SK-N-SH (cell line): ENCODE results near the gene GLYR1. TPM values are rescaled to one million over a fixed set of nuclear protein-coding genes. Genes with fewer than 3 reads are reported as not detected.

ENCODE experiments used
- CTCF ChIA-PET: fragments of 300-600, 350-600 bp; formaldehyde crosslinking; extraction: SDS; loops from one replicate; lab custom pipeline; 2021; lab: Yijun Ruan, JAX
- POLR2A ChIA-PET: fragments of 350-600 bp; sonication (Branson Sonifier 250); formaldehyde crosslinking; extraction: SDS; loops from one replicate; lab custom pipeline; 2020; ENCODE audit warnings: antibody characterized with exemption, inconsistent platforms; lab: Yijun Ruan, JAX
- DNase-seq: peaks from one replicate; pipeline ENCODE4 v3.0.0; 2012
- H2AFZ ChIP-seq: fragments of 200-600 bp; sonication (generic); 2 replicates; pipeline ENCODE4 v1.8.1; 2016; ENCODE audit warnings: antibody characterized with exemption, mild to moderate bottlenecking, low read depth
- H3F3A ChIP-seq: fragments of 200-600 bp; sonication (generic); replicated peaks from 2 replicates; pipeline ENCODE3; 2016; ENCODE audit warnings: antibody characterized with exemption, mild to moderate bottlenecking; ENCODE audit not compliant: insufficient read depth
- H3K27ac ChIP-seq, 2 experiments: fragments of 200-500 bp in 1 of 2; fragments of 200-600 bp in 1 of 2; sonication (Bioruptor generic) in 1 of 2; sonication (generic), shearing (Covaris generic) in 1 of 2; 2 replicates each; pipeline versions ENCODE4 v1.5.1 to v1.6.1; 2014 to 2016; ENCODE audit warnings: low read depth in 2 of 2, inconsistent platforms in 1 of 2, low read length in 1 of 2, mild to moderate bottlenecking in 1 of 2, mixed read lengths in 1 of 2
- H3K27me3 ChIP-seq: fragments of 200-600 bp; sonication (generic), shearing (Covaris generic); 2 replicates; pipeline ENCODE4 v1.6.1; 2016; ENCODE audit warnings: mixed run types; ENCODE audit not compliant: insufficient read depth
- H3K36me3 ChIP-seq, 2 experiments: fragments of 200-500 bp in 1 of 2; fragments of 200-600 bp in 1 of 2; sonication (Bioruptor generic) in 1 of 2; sonication (generic) in 1 of 2; replicated peaks in 1 of 2; 2 replicates each; pipeline versions ENCODE3 to v1.5.1; 2014 to 2016; ENCODE audit warnings: low read length in 1 of 2, mild to moderate bottlenecking in 1 of 2; ENCODE audit not compliant: insufficient read depth in 2 of 2, control insufficient read depth in 1 of 2
- H3K4me1 ChIP-seq, 2 experiments: fragments of 200-500 bp in 1 of 2; fragments of 200-600 bp in 1 of 2; sonication (Bioruptor generic) in 1 of 2; sonication (generic), shearing (Covaris generic) in 1 of 2; 2 replicates each; pipeline versions ENCODE4 v1.5.1 to v1.6.1; 2014 to 2016; ENCODE audit warnings: low read depth in 1 of 2, low read length in 1 of 2, mixed run types in 1 of 2; ENCODE audit not compliant: insufficient read depth in 2 of 2, control insufficient read depth in 1 of 2
- H3K4me2 ChIP-seq: fragments of 200-600 bp; sonication (generic), shearing (Covaris generic); 2 replicates; pipeline ENCODE4 v1.6.1; 2017; ENCODE audit warnings: mixed run types
- H3K4me3 ChIP-seq, 2 experiments: fragments of 200-500 bp in 1 of 2; fragments of 200-600 bp in 1 of 2; sonication (Bioruptor generic) in 1 of 2; sonication (generic), shearing (Covaris generic) in 1 of 2; 2 replicates each; pipeline versions ENCODE4 v1.5.1 to v1.8.1; 2014 to 2016; ENCODE audit warnings: low read depth in 2 of 2, inconsistent platforms in 1 of 2, low read length in 1 of 2, mild to moderate bottlenecking in 1 of 2, mixed read lengths in 1 of 2, moderate library complexity in 1 of 2
- H3K79me2 ChIP-seq: fragments of 200-600 bp; sonication (generic); 2 replicates; pipeline ENCODE4 v1.8.1; 2017; ENCODE audit warnings: mild to moderate bottlenecking; ENCODE audit not compliant: insufficient read depth
- H3K9ac ChIP-seq: fragments of 200-600 bp; sonication (generic); 2 replicates; pipeline ENCODE4 v1.6.1; 2017; ENCODE audit warnings: mixed run types
- H3K9me2 ChIP-seq: fragments of 200-600 bp; sonication (generic); 2 replicates; pipeline ENCODE4 v1.6.1; 2017; ENCODE audit warnings: mixed run types
- H3K9me3 ChIP-seq: fragments of 200-600 bp; sonication (generic); 2 replicates; pipeline ENCODE4 v1.6.1; 2017; ENCODE audit warnings: mixed run types, mild to moderate bottlenecking, moderate library complexity
- H4K20me1 ChIP-seq: fragments of 200-600 bp; sonication (generic); 2 replicates; pipeline ENCODE4 v1.6.1; 2017; ENCODE audit warnings: mild to moderate bottlenecking, mixed run types; ENCODE audit not compliant: insufficient read depth
- EP300 ChIP-seq, 2 experiments: IDR thresholded peaks; 2 replicates each; pipeline versions ENCODE4 v1.4.0 to v1.6.1; 2012; ENCODE audit warnings: borderline replicate concordance in 1 of 2, low read depth in 1 of 2, low read length in 1 of 2
- EZH2phosphoT487 ChIP-seq: fragments of 200-600 bp; sonication (generic); IDR thresholded peaks from 2 replicates; pipeline ENCODE4 v1.6.1; 2017; ENCODE audit warnings: low read depth, mixed run types, mild to moderate bottlenecking, antibody characterized with exemption, moderate library complexity, borderline replicate concordance
- FOSL2 ChIP-seq: IDR thresholded peaks from 2 replicates; pipeline ENCODE4 v1.4.0; 2012; ENCODE audit warnings: low read depth, mild to moderate bottlenecking, moderate library complexity, borderline replicate concordance
- JUND ChIP-seq: IDR thresholded peaks from 2 replicates; pipeline ENCODE4 v1.4.0; 2012
- NFIC ChIP-seq: IDR thresholded peaks from 2 replicates; pipeline ENCODE4 v1.4.0; 2012; ENCODE audit warnings: borderline replicate concordance
- RAD21 ChIP-seq: IDR thresholded peaks from 2 replicates; pipeline ENCODE4 v1.6.1; 2012; ENCODE audit warnings: mild to moderate bottlenecking, low read length
- REST ChIP-seq: IDR thresholded peaks from 2 replicates; pipeline ENCODE4 v1.6.1; 2012; ENCODE audit warnings: mild to moderate bottlenecking, low read depth, low read length, moderate library complexity
- RFX5 ChIP-seq: IDR thresholded peaks from 2 replicates; pipeline ENCODE4 v1.6.1; 2012; ENCODE audit warnings: mild to moderate bottlenecking, improper control_type of control experiment, low read length
- SIN3A ChIP-seq: IDR thresholded peaks from 2 replicates; pipeline ENCODE4 v1.6.1; 2012; ENCODE audit warnings: low read depth, mild to moderate bottlenecking, low read length, moderate library complexity, borderline replicate concordance
- SMC3 ChIP-seq: IDR thresholded peaks from 2 replicates; pipeline ENCODE4 v1.6.1; 2012; ENCODE audit warnings: low read depth, low read length, improper control_type of control experiment
- TEAD4 ChIP-seq: IDR thresholded peaks from 2 replicates; pipeline ENCODE4 v1.4.0; 2012; ENCODE audit warnings: mild to moderate bottlenecking, borderline replicate concordance; ENCODE audit not compliant: insufficient read depth
- ZBTB33 ChIP-seq: IDR thresholded peaks from 2 replicates; pipeline ENCODE4 v1.4.0; 2012; ENCODE audit warnings: low read depth, borderline replicate concordance
- WGBS: methylation state at CpG from one replicate; pipeline ENCODE4 v1.1.6; 2017; ENCODE audit warnings: low lambda C conversion rate; 5-methylcytosine and 5-hydroxymethylcytosine counted together
- polyA plus RNA-seq, 3 experiments: library from polyadenylated mRNA; depleted of rRNA; stranded (reverse); fragments of >200 nt; gene quantifications; 2 replicates each; pipeline ENCODE4 v1.2.3, GENCODE V29; 2012

GLYR1 gene
- polyA plus RNA-seq, 1 of the 3 experiments (the other 2 are of a cell fraction), result 40.1 TPM

- Histone ChIP-seq H3K79me2 (peaks cover 69% of the 10 kb centered on the region), H3K4me1 (peaks cover 5 to 9% of the 10 kb centered on the region in 2 experiments; a peak in 3 of 4 replicates), H3K36me3 (peaks cover 52 to 54% of the 10 kb centered on the region in 2 experiments), H3K4me2 (no peak overlapping the region), H2AFZ (no peak overlapping the region), H3K9me2 (no peaks in the 10 kb centered on the region), H3F3A (peaks cover 7% of the 10 kb centered on the region), H3K27me3 (no peaks in the 10 kb centered on the region), H3K27ac (no peak overlapping the region), H3K9me3 (no peaks in the 10 kb centered on the region), H3K4me3 (no peak overlapping the region), H4K20me1 (peaks cover 28% of the 10 kb centered on the region), H3K9ac (no peak overlapping the region)
- no peak for DNase-seq
- no peak for TF ChIP-seq TEAD4
- ChIA-PET POLR2A (no interaction called here), CTCF (interaction anchor here (0.7 kb wide), 1 partner anchor 115 kb away, joined by 3 read pairs; no protein-coding TSS in a partner anchor)
- 80% methylated on average over 5 of the region's 5 CpGs for WGBS
These were observed 6.1 kb downstream of the GLYR1 start for GRCh38 chr16:4840984-4841383.

- CTCF ChIA-PET, result no interaction called here
- DNase-seq, result no peak
- 90% methylated on average over 5 of the region's 5 CpGs for WGBS
- peaks cover 61% of the 10 kb centered on the region for H3K79me2 ChIP-seq
- POLR2A ChIA-PET, result no interaction called here
- H3K9me3 ChIP-seq, result no peaks in the 10 kb centered on the region
- H3K27ac ChIP-seq, result no peak overlapping the region
- peaks cover 18% of the 10 kb centered on the region for H4K20me1 ChIP-seq
- no peaks in the 10 kb centered on the region for H3K9me2 ChIP-seq
- H3K4me1 ChIP-seq, result no peaks in the 10 kb centered on the region
- H3K36me3 ChIP-seq, result peaks cover 52 to 53% of the 10 kb centered on the region in 2 experiments
- no peaks in the 10 kb centered on the region for H3K27me3 ChIP-seq
- no peak overlapping the region for H2AFZ ChIP-seq
- H3K4me3 ChIP-seq, result no peak overlapping the region
- H3K9ac ChIP-seq, result no peak overlapping the region
- H3K4me2 ChIP-seq, result no peak overlapping the region
- H3F3A ChIP-seq, result peaks cover 7% of the 10 kb centered on the region
- TF ChIP-seq REST (no peak), FOSL2 (no peak), NFIC (no peak), SMC3 (no peak), EP300 (IDR thresholded peaks at IDR 0.05; ENCODE audit: borderline replicate concordance in 1 of 2, low read depth in 1 of 2, low read length in 1 of 2) (no peak), EZH2phosphoT487 (no peak), ZBTB33 (no peak), RFX5 (no peak), RAD21 (no peak), JUND (no peak), SIN3A (no peak)
- TF ChIP-seq, all 33 proteins: peak for 0
These were observed 7.1 kb downstream of the GLYR1 start for GRCh38 chr16:4839942-4840341.
